HG03521 (cell line): ENCODE measurements around the gene SPATA7.

ENCODE experiments used
- ATAC-seq: cut with Tn5 transposase; IDR thresholded peaks from one replicate; pipeline ENCODE4 v1.9.1; 2021; ENCODE audit warnings: mild to moderate bottlenecking, moderate library complexity; ENCODE audit not compliant: unreplicated experiment

Gene SPATA7

GRCh38 chr14:88481059-88481458, 95.6 kb downstream of the SPATA7 start:
- no peak for ATAC-seq

DNA sequence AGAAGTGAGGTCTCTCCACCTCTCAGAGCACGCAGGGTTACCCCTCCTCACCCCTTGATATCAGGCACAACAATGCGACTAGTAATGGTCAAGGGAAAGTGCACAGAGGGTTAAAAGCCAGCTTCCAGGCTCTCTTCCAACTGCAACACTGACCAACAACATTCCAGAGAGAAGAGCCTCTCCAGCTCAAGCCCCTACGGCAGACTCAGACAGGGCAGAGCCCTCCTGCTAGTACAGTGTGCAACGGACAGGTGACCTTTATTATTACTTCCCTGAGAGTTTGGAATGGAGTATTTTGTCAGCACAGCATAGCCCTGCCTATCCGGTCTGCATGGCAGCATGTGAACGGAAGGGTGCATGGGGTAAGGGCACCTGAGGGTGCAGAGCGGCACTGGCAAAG, 96.3 kb downstream of the SPATA7 start:
- no peak for ATAC-seq

GRCh38 chr14:88482524-88482923, 97.1 kb downstream of the SPATA7 start:
- no peak for ATAC-seq
